ENCODE data around the gene GYG1. TPM values are rescaled to one million over a fixed set of nuclear protein-coding genes. Genes with fewer than 3 reads are reported as not detected.
A peak's percentile ranks its signal among the peaks of the same experiment; 100 is the strongest.

The GYG1 gene
- total RNA-seq, 1 donor from 2014 or later = 171 TPM

- intact Hi-C loops (cut with DNase I) = no loop called here
- DNase-seq (no peak), ATAC-seq (ENCODE audit: poor library complexity) (no peak)
These were observed 19.2 kb downstream of the GYG1 start for GRCh38 chr3:149010504-149010951.

- DNase-seq (no peak), ATAC-seq (ENCODE audit: poor library complexity) (no peak)
- intact Hi-C loops (cut with DNase I) = no loop called here
These were observed 19.6 kb downstream of the GYG1 start for GRCh38 chr3:149010966-149011365.

- DNase-seq = peak; percentile 48
- peak; percentile 37 for ATAC-seq (ENCODE audit: poor library complexity)
- intact Hi-C loops (cut with DNase I) = no loop called here
These were observed 20.3 kb downstream of the GYG1 start for GRCh38 chr3:149011676-149012075.

- ATAC-seq (ENCODE audit: poor library complexity) (no peak), DNase-seq (no peak)
- intact Hi-C loops (cut with DNase I) = no loop called here
These were observed 22.4 kb downstream of the GYG1 start for GRCh38 chr3:149013726-149014125.

- DNase-seq = no peak
- intact Hi-C loops (cut with DNase I) = no loop called here
- no peak for ATAC-seq (ENCODE audit: poor library complexity)
These were observed 24.1 kb downstream of the GYG1 start for GRCh38 chr3:149015393-149015792.

GRCh38 chr3:149016242-149016641 is 24.9 kb downstream of the GYG1 start:
- intact Hi-C loops (cut with DNase I) = no loop called here
- ATAC-seq (ENCODE audit: poor library complexity) (no peak), DNase-seq (no peak)

- ATAC-seq (ENCODE audit: poor library complexity) (peak; percentile 46), DNase-seq (no peak)
- intact Hi-C loops (cut with DNase I) = no loop called here
These were observed 25.6 kb downstream of the GYG1 start for GRCh38 chr3:149016669-149017541.

- ATAC-seq (ENCODE audit: poor library complexity) = peak; percentile 26
- intact Hi-C loops (cut with DNase I) = no loop called here
- no peak for DNase-seq
These were observed 26.9 kb downstream of the GYG1 start for GRCh38 chr3:149018247-149018646.

- DNase-seq (no peak), ATAC-seq (ENCODE audit: poor library complexity) (peak; percentile 18)
- intact Hi-C loops (cut with DNase I) = no loop called here
These were observed 28.2 kb downstream of the GYG1 start for GRCh38 chr3:149019580-149019979.

- ATAC-seq (ENCODE audit: poor library complexity) = peak; percentile 65
- DNase-seq = peak; percentile 53
These were observed 29.0 kb downstream of the GYG1 start for GRCh38 chr3:149020196-149020838.

GRCh38 chr3:149020839-149021252 is 29.5 kb downstream of the GYG1 start:
- intact Hi-C loops (cut with DNase I) = loop anchor here (10.0 kb wide), 1 partner anchor 46 kb away; no protein-coding TSS in a partner anchor
- no peak for ATAC-seq (ENCODE audit: poor library complexity)
- DNase-seq = no peak

More at GRCh38 chr3:149020196-149020838, 29.0 kb downstream of the GYG1 start:
- intact Hi-C loops (cut with DNase I) = loop anchor here (10.0 kb wide), 1 partner anchor 46 kb away; no protein-coding TSS in a partner anchor

GRCh38 chr3:149021830-149022229 is 30.5 kb downstream of the GYG1 start:
- intact Hi-C loops (cut with DNase I) = loop anchor here (10.0 kb wide), 1 partner anchor 47 kb away; no protein-coding TSS in a partner anchor
- ATAC-seq (ENCODE audit: poor library complexity) = no peak
- DNase-seq = no peak

- intact Hi-C loops (cut with DNase I) = loop anchor here (10.0 kb wide), 1 partner anchor 49 kb away; no protein-coding TSS in a partner anchor
- DNase-seq = no peak
- ATAC-seq (ENCODE audit: poor library complexity) = no peak
These were observed 32.6 kb downstream of the GYG1 start for GRCh38 chr3:149023951-149024350.

- DNase-seq = no peak
- no peak for ATAC-seq (ENCODE audit: poor library complexity)
- intact Hi-C loops (cut with DNase I) = loop anchor here (10.0 kb wide), 1 partner anchor 52 kb away; no protein-coding TSS in a partner anchor
These were observed 35.4 kb downstream of the GYG1 start for GRCh38 chr3:149026718-149027117.

GRCh38 chr3:149031096-149031495 is 39.8 kb downstream of the GYG1 start:
- ATAC-seq (ENCODE audit: poor library complexity) (no peak), DNase-seq (no peak)
- intact Hi-C loops (cut with DNase I) = no loop called here

GRCh38 chr3:149037684-149038083 is 46.3 kb downstream of the GYG1 start:
- DNase-seq = no peak
- no peak for ATAC-seq (ENCODE audit: poor library complexity)
- intact Hi-C loops (cut with DNase I) = no loop called here

GRCh38 chr3:149038322-149038721 is 47.0 kb downstream of the GYG1 start:
- intact Hi-C loops (cut with DNase I) = no loop called here
- ATAC-seq (ENCODE audit: poor library complexity) (no peak), DNase-seq (no peak)

- no peak for ATAC-seq (ENCODE audit: poor library complexity)
- intact Hi-C loops (cut with DNase I) = no loop called here
- no peak for DNase-seq
These were observed 51.5 kb downstream of the GYG1 start for GRCh38 chr3:149042789-149043386.

- ATAC-seq (ENCODE audit: poor library complexity) (no peak), DNase-seq (no peak)
- intact Hi-C loops (cut with DNase I) = no loop called here
These were observed 53.2 kb downstream of the GYG1 start for GRCh38 chr3:149044339-149045083.
